Measurements from ENCODE around the gene GNS.
A peak's percentile ranks its signal among the peaks of the same experiment; 100 is the strongest.

The GNS gene

DNA sequence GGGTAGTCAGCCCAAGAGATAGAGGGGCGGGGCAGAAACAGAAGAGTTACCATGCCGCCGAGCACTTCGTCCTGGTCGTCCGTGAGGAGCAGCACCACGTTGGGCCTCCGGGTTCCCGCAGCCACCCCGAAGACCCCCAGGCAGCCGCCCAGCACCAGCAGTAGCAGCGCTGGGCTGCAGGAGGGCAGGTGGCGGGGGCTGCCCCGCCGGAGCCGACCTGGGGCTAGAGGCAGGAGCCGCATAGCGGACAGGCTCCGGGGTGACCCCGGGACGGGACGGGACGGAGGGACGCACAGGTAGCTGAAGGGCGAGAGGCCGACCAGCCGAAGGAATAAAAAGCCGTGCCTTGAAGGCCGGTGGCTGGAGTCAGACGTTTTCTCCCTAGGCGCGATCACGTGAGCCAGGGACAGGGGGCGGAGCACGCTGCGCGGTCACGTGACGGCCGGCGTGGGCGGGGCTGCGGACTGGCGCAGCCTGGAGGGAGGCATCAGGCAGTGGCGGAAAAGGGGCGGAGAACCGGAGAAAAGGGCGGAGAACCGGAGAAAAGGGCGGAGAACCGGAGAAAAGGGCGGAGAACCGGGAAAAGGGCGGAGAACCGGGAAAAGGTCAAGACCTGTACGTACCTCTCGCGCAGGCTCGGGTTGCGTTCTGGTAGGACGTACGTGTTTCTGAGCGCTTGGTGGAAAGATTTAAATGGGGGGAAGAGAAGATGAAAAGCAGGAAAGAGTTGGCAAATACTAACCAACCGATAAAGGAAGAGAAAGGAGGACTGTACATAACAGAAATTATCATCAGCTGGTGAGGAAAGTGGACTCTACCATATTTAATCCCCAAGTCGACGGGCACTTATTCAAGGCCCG lies at the start of gene GNS:
TSS of gene GNS (minus strand) at position 372 of the 860 bp plus-strand sequence. CDS start at position 242, 130 bp downstream.
- DNase-seq: peak; percentile 97

DNA sequence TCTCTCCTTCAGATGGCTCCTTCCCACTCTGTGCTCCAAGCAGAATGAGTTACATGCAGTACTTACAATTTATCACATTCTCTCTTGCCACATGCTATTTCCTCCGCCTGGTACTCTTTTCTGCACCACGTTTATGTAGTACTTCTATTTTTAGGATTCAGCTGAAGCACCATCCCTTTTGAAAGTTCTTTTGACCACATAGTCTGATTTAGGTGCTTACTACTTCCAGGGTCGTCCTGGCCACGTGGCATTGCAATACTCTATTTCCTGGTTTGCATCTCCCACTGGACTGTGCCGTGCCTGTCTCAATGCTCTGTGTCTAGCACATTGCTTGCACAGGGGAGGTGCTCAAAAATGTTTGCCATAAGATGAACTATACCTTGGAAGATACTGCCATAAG lies 48.9 kb upstream of the GNS start:
- no peak for DNase-seq

DNA sequence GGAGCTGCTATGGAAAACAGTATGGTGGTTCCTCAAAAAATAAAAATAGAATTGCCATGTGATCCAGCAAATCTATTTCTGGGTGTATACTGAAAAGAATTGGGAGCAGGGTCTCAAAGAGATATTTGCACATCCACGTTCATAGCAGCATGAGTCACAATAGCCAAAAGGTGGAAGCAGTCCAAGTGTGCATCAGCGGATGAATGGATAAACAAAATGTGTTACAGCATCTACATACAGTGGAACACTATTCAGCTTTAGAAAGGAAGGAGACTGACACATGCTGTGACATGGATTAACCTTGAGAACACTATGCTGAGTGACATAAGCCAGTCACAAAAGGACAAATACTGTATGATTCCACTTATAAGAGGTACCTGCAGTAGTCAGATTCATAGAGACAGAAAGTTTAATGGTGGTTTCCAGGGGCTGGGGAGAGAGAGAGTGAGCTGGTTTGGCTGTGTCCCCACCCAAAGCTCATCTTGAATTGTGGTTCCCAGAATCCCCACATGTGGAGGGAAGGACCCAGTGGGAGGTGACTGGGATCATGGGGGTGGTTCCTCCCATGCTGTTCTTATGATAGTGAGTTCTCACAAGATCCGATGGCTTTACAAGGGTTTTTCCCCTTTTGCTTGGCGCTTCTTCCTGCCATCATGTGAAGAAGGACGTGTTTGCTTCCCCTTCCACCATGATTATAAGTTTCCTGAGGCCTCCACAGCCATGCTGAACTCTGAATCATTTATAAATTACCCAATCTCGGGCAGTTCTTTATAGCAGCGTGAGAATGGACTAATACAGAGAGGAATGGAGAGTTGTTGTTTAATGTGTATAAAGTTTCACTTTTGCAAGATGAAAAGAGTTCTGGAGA lies 47.6 kb upstream of the GNS start:
- no peak for DNase-seq

DNA sequence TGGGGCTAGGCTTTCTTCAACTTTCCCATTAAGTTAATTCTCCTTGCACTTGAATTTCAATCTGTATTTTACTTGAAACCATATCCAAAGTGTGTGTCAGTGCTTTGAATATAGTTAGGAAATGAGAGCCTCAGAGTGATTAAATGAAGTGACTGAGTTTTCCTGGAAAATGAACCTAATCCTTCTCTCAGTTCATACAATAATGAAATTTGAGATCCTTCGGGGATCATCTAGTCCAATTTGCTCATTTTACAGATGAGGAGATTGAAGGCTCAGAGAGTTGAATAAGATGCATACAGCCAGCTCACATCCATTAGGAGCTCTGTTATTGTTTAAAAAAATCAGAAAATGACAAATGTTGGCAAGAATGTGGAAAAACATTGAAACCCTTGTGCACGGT lies 47.0 kb upstream of the GNS start:
- DNase-seq: no peak

DNA sequence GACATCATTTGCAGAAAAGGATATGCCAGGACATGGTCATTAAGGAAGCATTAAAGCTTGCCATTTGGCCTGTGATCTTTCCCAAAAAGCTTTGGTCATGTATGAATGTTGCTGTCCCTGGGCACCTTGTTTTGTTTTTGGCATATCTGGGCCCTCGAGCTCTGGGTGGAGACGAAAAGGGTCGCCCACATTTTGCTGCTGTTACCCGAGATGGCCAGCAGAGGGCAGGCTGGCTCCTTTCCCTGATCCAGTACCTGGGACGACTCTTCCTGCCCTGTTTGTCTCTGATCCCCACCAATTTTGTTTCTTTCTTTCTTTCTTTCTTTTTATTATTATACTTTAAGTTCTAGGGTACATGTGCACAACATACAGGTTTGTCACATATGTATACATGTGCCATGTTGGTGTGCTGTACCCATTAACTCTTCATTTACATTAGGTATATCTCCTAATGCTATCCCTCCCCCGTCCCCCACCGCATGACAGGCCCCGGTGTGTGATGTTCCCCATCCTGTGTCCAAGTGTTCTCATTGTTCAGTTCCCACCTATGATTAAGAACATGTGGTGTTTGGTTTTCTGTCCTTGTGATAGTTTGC lies 43.1 kb upstream of the GNS start:
- peak; percentile 67 for DNase-seq

DNA sequence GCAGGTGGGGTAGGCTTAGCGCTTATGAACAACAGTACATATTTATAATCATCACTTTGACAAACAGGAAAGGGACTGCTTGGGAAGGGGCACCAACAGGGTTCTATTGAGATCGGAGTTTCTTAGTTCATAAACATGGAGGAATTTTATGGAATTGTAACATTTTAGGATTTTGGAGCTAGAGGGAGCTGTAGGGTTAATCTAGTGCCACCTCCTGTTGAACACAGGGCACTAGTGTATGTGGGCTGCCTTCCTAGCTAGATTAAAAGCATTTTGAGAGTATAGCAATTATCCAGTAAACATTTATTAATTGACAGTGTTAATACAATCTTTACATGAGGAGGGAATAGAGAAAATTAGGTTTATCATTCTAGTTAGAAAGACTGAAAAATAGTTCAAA lies 42.2 kb upstream of the GNS start:
- no peak for DNase-seq

DNA sequence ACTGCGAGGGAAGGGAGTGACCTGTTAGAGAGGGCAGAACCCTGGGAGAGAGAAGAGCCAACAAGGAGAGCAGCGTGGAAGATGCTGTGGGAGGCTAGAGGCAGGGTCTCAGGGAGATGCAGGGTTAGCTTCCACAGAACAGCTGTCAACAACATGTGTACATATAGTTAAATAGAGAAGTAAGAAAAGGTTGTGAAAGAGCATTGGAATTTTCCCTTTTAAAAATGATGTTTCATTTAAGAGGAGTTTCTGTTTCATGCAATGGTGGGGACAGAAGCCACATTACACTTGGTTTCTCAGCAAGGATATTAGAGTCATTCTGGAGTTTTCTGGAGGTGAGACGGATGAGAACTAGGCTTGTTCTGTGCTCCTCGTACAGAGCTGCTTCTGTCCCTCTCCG lies 41.4 kb upstream of the GNS start:
- no peak for DNase-seq

DNA sequence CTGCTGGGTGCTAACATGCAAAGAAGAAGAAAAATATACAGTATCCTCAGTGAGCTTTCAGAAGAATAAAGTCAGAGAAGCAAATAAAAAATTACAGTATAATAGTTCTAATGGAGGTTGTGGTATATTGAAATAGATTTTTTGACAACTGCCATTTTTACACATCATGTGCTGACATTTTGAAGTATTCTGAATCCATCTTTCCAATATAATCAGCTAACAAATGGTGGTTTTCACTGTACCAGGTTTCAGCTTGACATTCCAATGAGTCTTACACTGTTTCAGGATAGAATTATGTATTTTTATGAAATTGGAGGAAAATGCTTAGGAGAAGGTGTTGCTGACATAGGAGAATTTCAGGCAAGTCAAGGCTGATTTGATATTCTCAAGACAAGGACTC lies 39.0 kb upstream of the GNS start:
- DNase-seq: no peak

DNA sequence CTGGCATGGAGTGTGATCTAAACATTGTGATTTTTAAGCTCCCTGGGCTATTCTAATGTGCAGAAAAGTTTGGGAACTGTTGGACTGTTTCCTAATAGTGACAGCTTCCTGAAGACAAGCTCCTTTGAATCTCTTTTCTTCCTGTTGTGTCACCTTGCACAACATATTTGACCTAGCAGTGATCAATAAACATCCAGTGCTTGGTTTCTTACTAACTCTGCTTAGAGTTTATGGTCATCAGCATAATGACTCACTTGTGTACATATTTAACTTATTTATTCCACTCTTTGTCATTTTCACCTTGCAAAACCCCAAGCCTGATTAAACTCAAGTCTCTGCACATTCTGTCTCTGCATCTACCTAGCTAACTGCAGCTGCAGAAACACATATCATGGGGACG lies 38.0 kb upstream of the GNS start:
- DNase-seq: no peak

DNA sequence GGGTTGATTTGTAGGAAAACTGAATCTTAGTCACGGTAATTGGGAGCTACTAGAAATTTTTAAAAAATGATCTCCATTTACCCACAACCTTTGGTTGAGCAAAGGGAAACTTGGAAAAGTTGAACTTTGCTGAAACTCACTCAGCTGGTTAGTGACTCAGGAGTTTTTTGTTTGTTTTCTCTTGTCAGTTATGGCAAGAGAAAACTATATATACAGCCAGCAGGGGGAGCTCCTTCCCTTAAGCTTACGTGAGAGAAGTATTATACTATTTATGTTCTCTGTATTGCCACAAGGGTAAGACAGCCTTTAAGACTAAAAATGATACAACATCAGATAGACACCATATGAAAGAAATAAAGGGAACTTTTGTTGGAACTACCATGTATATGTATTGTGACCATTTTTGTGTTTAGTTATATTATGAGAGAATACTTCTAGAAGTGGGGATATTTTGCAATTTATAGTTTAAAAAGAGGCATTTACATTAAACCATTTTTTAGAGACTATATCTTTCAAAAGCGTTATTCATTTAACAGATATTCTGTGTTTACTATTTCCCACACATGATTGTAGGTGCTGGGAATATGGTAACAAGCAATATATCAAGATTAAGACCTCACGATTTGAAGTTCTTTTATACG lies 37.1 kb upstream of the GNS start:
- DNase-seq: peak; percentile 67

DNA sequence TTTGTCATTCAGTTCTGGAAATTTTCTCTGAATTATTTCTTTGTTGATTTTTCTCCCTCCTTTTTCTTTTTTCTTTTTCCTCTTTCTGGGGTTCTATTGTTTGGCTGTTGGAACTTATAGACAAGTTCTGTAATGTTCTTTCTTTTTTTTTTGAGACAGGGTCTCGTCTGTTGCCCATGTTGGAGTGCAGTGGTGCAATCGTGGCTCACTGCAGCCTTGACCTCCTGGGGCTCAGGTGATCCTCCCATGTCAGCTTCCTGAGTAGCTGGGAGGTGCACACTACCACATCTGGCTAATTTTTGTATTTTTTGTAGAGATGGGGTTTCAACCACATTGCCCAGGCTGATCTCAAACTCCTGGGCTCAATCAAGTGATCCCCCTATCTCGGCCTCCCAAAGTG lies 35.1 kb upstream of the GNS start:
- DNase-seq: no peak

DNA sequence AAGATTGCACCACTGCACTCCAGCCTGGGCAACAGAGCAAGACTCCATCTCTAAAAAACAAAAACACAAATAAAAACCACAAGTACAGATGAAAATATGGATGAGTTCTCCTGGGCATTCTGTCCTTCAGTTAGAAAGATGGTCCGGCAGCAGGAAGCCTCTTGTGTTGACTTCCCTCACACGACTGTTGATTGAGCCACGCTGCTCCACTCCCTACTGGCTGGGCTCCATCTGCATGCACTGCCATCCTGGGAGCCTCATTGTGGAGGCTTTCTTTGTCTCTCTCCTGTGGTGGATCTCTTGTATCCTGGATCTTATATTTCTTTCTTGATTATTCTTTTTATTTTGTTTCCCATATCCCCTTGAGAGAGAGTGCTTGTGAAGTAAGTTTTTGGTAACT lies 34.4 kb upstream of the GNS start:
- no peak for DNase-seq

DNA sequence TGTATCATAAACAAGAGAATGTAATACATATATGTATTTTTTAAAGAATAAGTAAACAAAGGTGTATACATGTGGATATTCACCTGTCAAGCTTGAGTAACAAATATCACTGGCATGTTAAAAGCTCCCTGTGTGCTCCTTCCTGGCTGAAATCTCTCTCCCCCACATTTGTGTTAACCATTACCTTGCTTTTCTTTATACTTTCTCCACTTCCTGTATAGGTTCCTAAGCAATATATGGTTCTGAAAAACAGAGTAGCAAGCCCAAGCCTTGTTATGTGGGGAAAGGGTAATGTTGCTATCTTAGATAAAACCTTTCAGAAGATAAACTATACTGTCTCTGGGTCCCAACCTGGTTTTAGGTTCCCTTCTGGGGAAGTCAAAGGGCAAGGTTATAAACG lies 32.9 kb upstream of the GNS start:
- DNase-seq: no peak

DNA sequence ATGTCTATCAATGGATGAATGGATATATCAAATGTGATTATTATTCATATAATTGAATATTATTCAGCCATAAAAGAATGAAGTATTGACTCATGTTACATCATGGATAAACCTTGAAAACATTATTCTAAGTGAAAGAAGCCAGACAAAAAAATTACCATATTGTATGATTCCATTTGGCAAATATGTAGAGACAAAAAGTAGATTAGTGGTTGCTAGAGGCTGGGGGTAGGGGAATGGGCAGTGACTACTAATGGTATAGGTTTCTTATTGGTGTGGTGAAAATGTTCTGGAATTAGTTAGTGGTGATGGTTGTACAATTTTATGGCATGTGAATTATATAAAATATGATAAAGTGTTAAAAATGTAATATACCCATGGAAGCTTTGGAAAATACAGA lies 31.8 kb upstream of the GNS start:
- no peak for DNase-seq

DNA sequence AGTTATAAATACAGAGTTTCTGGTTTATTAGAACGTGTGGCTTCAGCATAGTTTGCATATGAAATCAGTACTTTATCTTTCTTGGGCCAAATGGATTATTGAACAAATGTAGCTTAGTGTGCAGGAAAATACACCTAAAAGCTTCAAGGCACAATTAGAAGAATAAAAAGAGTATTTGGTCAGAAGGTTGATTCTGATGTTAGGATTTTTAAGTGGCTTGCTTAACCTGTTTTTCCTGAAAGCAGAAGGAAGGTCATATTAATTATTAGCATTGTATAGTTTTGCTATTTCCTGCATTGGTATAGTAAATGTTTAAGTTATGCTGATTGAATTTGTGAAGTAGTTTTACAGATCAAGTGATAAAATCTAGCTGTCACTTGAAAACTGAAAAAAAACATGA lies 31.0 kb upstream of the GNS start:
- DNase-seq: no peak

DNA sequence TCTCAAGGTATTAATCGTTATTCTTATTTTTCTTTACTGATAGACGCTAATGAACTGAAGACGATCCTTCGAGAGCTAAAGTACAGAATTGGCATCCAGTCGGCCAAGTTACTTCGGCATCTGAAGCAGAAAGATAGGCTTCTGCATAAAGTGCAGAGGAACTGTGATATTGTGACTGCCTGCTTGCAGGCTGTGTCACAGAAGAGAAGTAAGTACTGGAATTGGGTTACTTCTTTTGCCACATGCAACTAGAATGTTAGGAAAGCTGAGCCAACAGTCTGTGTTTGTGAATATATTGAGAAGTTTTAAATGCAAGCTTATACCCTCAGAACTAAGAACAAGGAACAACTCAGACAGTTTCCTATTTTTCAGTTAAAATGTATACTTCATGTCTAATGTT lies 26.6 kb upstream of the GNS start:
- no peak for DNase-seq

DNA sequence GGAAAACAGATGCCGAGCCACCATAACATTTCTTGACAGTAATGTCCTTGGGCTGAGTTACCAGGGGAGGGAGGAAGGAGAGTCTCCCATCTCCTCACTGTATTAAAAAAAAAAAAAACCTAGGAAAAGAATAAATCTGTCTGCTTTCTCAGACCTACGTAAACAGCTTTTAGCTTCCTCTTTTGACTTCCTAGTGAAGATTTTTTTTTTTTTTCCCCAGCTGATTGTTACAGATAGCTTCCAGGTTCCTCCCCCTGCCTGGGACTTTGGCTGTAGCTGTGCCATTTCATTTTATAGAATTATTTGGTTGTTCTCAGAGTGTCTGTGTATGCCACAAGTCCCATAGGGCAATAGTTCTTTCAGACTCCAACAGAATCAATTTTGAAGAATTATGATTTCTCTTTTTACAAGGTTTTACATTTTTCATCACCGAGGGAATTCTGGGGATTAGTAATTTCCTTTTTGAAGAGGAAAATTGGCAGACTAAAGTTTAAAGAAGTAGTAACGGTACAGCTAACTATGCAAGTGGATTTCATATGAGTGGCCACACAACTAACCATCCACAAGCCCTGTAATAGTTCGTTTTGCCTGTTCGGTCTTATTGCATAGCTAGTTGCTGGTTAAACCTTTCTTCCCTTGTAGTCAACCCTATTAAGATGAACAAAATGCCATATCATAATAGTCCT lies 23.1 kb upstream of the GNS start:
- DNase-seq: no peak

DNA sequence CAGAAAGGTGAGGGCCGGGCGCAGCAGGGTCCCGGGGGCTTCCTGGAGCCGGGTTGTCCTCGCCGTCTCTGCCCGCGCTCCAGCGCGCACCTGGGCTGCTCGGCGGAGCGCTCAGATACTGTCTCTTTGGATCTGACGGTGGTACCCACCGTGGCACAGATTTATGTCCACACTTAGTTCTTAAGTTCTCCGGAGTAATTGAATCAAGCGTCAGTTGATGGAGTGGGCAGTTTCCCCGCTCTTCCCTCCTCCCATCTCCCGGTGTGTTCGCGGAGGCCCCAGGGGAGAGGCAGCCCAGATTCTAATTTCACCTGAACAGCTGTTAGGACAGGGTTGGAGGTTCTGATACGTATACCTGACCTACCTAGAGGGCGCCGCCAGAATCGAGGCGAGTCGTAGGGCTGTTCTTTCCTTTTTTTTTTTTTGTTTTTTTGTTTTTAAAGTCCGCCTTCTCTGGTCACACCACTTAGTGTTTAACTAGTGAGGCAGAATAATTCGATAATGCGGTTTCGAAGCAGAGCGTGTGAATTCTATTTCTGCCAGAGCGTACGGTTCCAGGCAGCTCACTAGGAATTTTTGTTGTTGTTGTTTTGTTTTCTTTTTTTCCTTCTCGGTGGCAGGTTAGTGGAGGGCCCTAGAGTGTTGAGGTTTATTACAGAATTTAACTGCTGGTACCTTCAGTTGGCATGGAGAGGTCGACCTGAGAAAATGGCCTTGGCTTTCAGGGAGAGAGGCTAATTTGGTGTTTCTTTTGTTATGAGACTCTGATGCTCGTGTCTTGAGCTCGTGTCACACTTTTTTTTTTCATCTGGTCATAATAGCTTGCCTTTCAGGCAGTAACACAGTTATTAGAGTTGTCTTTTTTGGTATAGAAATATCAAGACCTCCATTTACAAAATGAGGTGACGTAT lies 22.3 kb upstream of the GNS start:
- no peak for DNase-seq

DNA sequence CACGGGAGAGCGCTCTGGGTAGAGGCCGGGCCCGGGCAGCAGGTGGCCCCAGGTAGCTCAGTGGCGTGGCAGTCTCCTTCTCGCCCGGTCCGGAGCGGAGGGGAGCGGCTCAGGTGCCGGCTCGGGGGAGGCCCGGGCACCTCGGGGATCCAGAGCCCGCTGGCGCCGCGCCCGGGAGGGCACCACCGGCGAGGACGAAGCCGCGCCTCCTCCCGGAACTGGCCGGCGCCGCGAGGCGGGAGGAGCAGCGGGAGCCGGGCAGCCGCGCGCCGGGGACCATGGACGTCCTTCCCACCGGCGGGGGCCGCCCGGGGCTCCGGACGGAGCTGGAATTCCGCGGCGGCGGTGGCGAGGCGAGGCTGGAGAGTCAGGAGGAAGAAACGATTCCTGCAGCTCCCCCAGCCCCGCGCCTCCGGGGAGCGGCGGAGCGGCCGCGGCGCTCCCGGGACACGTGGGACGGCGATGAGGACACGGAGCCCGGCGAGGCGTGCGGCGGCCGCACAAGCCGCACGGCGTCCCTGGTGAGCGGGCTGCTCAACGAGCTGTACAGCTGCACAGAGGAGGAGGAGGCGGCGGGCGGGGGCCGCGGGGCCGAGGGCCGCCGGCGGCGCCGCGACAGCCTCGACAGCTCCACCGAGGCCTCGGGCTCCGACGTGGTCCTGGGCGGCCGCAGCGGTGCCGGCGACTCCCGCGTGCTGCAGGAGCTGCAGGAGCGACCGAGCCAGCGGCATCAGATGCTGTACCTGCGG lies 21.5 kb upstream of the GNS start:
- peak; percentile 32 for DNase-seq

DNA sequence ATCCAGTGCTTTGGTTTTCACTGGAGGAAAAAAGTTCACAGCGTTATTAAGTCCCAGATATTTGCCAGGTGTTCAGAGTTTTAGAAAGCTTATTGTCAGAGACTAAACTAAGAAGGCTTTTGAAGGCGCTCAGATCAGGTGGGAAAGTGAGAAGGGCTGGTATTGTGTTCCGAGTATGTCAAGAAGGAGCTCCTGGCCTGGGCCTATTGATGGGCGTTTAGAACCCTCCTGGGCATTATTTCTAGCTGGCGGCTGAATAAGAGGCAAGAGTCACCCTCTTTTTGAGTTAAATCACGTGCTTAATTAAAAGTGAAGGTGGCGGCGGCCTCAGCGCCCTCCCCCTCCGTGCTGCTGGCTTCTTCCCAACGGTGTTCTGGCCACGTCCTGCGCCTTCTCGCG lies 20.9 kb upstream of the GNS start:
- no peak for DNase-seq

All from stimulated activated CD4-positive, alpha-beta T cell treated with anti-CD3 and anti-CD28 coated beads, Interleukin-15, amount 100 ng/mL, for 24 hours (primary cell).